Effector memory CD4-positive, alpha-beta T cell (primary cell): ENCODE results near the gene ATRNL1.
"Not testable (repeated sequence)": the region's sequence is repeated elsewhere in the genome, so short reads cannot be mapped to it uniquely, and the experiment has no call there.

ENCODE experiments used
- DNase-seq, 3 donors: peaks; one replicate each; pipeline ENCODE4 v3.0.0-alpha.2; 2020
- H3K27ac ChIP-seq: 2 replicates; pipeline ENCODE4 v1.7.0; 2013; ENCODE audit warnings: mild to moderate bottlenecking, low read length, moderate library complexity; ENCODE audit not compliant: insufficient read depth, poor library complexity, severe bottlenecking
- H3K27me3 ChIP-seq: replicated peaks from 2 replicates; pipeline ENCODE4 v1.7.0; 2013; ENCODE audit warnings: mild to moderate bottlenecking, low read length; ENCODE audit not compliant: insufficient read depth, control insufficient read depth, poor library complexity, severe bottlenecking
- H3K36me3 ChIP-seq: 2 replicates; pipeline ENCODE4 v1.7.0; 2013; ENCODE audit warnings: mild to moderate bottlenecking, low read length, moderate library complexity; ENCODE audit not compliant: control insufficient read depth, insufficient read depth
- H3K4me1 ChIP-seq: 2 replicates; pipeline ENCODE4 v1.7.0; 2013; ENCODE audit warnings: low read length, mild to moderate bottlenecking; ENCODE audit not compliant: control insufficient read depth, insufficient read depth, poor library complexity, severe bottlenecking
- H3K4me3 ChIP-seq: 2 replicates; pipeline ENCODE4 v1.7.0; 2013; ENCODE audit warnings: low read length, low read depth, mild to moderate bottlenecking; ENCODE audit not compliant: insufficient read depth, poor library complexity, severe bottlenecking
- H3K9me3 ChIP-seq: 2 replicates; pipeline ENCODE4 v1.7.0; 2013; ENCODE audit warnings: mild to moderate bottlenecking, low read length, moderate library complexity; ENCODE audit not compliant: control insufficient read depth

ATRNL1 gene

GRCh38 chr10:115441907-115442545 is 348.9 kb downstream of the ATRNL1 start:
- Histone ChIP-seq H3K27me3 (no peaks in the 10 kb centered on the region), H3K9me3 (no peaks in the 10 kb centered on the region), H3K4me3 (no peak overlapping the region), H3K27ac (no peak overlapping the region), H3K36me3 (no peaks in the 10 kb centered on the region), H3K4me1 (no peaks in the 10 kb centered on the region)
- no peak for DNase-seq

DNA sequence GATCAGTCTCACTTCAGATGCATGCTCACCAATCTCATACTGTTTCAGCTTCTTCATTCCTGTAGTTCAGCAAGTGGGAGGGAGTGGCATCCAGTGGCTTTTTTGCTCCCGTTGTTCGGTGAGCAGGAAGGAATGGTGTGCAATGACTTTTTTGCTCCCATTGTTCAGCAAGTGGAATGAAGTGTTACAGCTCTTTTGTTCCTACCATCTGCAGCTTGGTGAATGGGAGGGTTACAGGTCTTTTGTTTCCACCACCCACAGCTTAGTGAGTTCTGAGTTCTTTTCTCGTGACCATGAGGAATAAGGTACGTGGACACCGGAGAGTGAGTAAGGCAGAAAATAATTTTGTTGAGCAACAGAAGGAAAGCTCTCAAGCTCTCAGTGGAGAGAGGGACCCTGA is 363.6 kb downstream of the ATRNL1 start:
- H3K4me1 ChIP-seq: no peaks in the 10 kb centered on the region
- no peak overlapping the region for H3K4me3 ChIP-seq
- H3K9me3 ChIP-seq: peaks cover 4% of the 10 kb centered on the region
- no peak for DNase-seq
- no peak overlapping the region for H3K27ac ChIP-seq
- H3K27me3 ChIP-seq: no peaks in the 10 kb centered on the region
- no peaks in the 10 kb centered on the region for H3K36me3 ChIP-seq

GRCh38 chr10:115483294-115483693 is 390.1 kb downstream of the ATRNL1 start:
- Histone ChIP-seq H3K4me3 (no peak overlapping the region), H3K36me3 (no peaks in the 10 kb centered on the region), H3K4me1 (no peaks in the 10 kb centered on the region), H3K27me3 (no peaks in the 10 kb centered on the region), H3K27ac (no peak overlapping the region), H3K9me3 (no peaks in the 10 kb centered on the region)
- DNase-seq: no peak

GRCh38 chr10:115491526-115492140 is 398.5 kb downstream of the ATRNL1 start:
- H3K4me3 ChIP-seq: no peak overlapping the region
- no peak for DNase-seq
- H3K36me3 ChIP-seq: no peaks in the 10 kb centered on the region
- no peaks in the 10 kb centered on the region for H3K27me3 ChIP-seq
- H3K27ac ChIP-seq: no peak overlapping the region
- H3K9me3 ChIP-seq: no peaks in the 10 kb centered on the region
- H3K4me1 ChIP-seq: no peaks in the 10 kb centered on the region

DNA sequence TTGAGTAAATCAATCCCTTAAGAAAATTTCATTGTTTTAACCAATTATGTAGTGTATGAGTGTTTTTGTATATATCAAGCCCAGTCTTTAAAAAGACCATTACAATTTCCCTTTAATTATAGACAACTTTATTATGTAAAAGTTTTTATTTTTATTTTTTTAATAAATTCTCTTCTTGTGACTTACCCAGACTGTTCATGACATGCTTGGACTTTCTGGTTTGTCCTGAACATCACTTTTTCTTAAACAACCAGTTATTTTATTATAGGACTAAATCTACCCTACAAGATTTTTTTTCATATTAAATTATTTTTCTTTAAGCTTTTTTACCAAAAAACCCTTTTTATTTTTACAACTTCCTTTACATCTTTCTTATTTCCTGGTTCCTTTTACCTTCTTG is 410.4 kb downstream of the ATRNL1 start:
- no peaks in the 10 kb centered on the region for H3K36me3 ChIP-seq
- DNase-seq: no peak
- H3K4me3 ChIP-seq: no peak overlapping the region
- no peaks in the 10 kb centered on the region for H3K4me1 ChIP-seq
- no peaks in the 10 kb centered on the region for H3K27me3 ChIP-seq
- H3K9me3 ChIP-seq: no peaks in the 10 kb centered on the region
- H3K27ac ChIP-seq: no peak overlapping the region

- no peak overlapping the region for H3K4me3 ChIP-seq
- H3K36me3 ChIP-seq: no peaks in the 10 kb centered on the region
- no peaks in the 10 kb centered on the region for H3K9me3 ChIP-seq
- DNase-seq: no peak
- no peaks in the 10 kb centered on the region for H3K27me3 ChIP-seq
- no peak overlapping the region for H3K27ac ChIP-seq
- H3K4me1 ChIP-seq: no peaks in the 10 kb centered on the region
Observed at GRCh38 chr10:115514895-115515294, 421.7 kb downstream of the ATRNL1 start.

- H3K4me1 ChIP-seq: no peaks in the 10 kb centered on the region
- no peaks in the 10 kb centered on the region for H3K27me3 ChIP-seq
- H3K4me3 ChIP-seq: no peak overlapping the region
- no peak for DNase-seq
- H3K36me3 ChIP-seq: no peaks in the 10 kb centered on the region
- H3K9me3 ChIP-seq: no peaks in the 10 kb centered on the region
- no peak overlapping the region for H3K27ac ChIP-seq
Observed at GRCh38 chr10:115525141-115525540, 432.0 kb downstream of the ATRNL1 start.

DNA sequence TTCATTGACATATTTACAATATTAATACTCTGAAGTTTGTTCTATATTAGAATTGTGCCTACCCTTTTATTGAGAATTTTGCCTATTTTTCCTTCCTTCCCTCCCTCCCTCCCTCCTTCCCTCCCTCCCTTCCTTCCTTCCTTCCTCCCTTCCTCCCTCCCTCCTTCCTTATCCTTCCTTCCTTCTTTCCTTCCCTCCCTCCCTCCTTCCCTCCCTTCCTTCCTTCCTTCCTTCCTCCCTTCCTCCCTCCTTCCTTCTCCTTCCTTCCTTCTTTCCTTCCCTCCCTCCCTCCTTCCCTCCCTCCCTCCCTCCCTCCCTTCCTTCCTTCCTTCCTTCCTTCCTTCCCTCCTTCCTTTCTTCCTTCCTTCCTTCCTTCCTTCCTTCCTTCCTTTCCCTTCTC is 434.5 kb downstream of the ATRNL1 start:
- H3K4me1 ChIP-seq, DNase-seq: not testable (repeated sequence)

GRCh38 chr10:115536401-115536800 is 443.2 kb downstream of the ATRNL1 start:
- H3K4me3 ChIP-seq, H3K27ac ChIP-seq, DNase-seq, H3K9me3 ChIP-seq, H3K36me3 ChIP-seq, H3K27me3 ChIP-seq, H3K4me1 ChIP-seq: not testable (repeated sequence)

More for the DNA sequence above, 434.5 kb downstream of the ATRNL1 start:
- not testable (repeated sequence) for H3K4me3 ChIP-seq, H3K27ac ChIP-seq, H3K36me3 ChIP-seq, H3K27me3 ChIP-seq, H3K9me3 ChIP-seq

DNA sequence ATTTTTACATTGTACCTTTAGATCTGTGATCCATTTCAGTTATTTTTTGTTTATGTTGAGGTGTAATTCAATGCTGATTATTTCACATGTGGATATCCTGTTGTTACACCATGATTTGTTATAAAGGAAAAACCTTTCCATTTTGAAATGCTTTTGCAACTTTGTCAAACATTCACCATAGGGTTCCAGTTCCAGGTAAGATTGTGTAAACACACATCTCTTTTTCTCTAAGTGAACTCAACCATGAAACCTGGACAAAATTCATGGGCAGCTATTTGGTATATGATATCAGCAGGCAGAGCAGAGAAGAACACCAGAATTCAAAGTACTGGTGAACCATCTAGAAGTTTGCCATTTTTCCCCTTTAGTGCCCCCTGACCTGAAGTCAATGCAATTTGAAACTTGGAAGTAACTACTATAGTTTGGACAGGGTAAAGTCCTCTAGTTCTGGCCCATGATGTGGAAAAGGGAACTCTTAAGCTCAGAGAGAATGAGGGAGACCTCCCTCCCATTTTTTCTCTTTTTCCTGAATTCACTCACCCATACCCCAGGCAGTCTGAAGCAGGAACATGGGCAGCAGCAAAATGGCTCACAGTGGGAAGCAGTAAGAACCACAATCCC is 446.1 kb downstream of the ATRNL1 start:
- no peaks in the 10 kb centered on the region for H3K27me3 ChIP-seq
- no peaks in the 10 kb centered on the region for H3K9me3 ChIP-seq
- H3K27ac ChIP-seq: no peak overlapping the region
- no peak for DNase-seq
- no peaks in the 10 kb centered on the region for H3K36me3 ChIP-seq
- no peaks in the 10 kb centered on the region for H3K4me1 ChIP-seq
- no peak overlapping the region for H3K4me3 ChIP-seq
